GM13976 (cell line): ENCODE measurements around the gene KDM4B.

Experiments
- DNase-seq: peaks from one replicate; pipeline ENCODE4 v3.0.0; 2012; ENCODE audit warnings: low spot score
- in situ Hi-C: fragments of 300-500 bp; cut with MboI; formaldehyde crosslinking; loops from one replicate; pipeline ENCODE4 v1.12.0; 2022; ENCODE audit warnings: low sequenced_read_pairs, mixed read lengths, inconsistent platforms; ENCODE audit not compliant: unreplicated experiment
- TF ChIP-seq, protein P1 (sequence below): IDR thresholded peaks from 2 replicates; pipeline ENCODE4 v1.5.1; 2012; ENCODE audit warnings: borderline replicate concordance, mild to moderate bottlenecking; ENCODE audit not compliant: insufficient read depth; ENCODE audit errors: extremely low read depth, missing control alignments, control extremely low read depth

The KDM4B gene

GRCh38 chr19:5103061-5103701 is 134.3 kb downstream of the KDM4B start:
- in situ Hi-C loops: no loop called here
- no peak for DNase-seq
- TF ChIP-seq, protein P1, sequence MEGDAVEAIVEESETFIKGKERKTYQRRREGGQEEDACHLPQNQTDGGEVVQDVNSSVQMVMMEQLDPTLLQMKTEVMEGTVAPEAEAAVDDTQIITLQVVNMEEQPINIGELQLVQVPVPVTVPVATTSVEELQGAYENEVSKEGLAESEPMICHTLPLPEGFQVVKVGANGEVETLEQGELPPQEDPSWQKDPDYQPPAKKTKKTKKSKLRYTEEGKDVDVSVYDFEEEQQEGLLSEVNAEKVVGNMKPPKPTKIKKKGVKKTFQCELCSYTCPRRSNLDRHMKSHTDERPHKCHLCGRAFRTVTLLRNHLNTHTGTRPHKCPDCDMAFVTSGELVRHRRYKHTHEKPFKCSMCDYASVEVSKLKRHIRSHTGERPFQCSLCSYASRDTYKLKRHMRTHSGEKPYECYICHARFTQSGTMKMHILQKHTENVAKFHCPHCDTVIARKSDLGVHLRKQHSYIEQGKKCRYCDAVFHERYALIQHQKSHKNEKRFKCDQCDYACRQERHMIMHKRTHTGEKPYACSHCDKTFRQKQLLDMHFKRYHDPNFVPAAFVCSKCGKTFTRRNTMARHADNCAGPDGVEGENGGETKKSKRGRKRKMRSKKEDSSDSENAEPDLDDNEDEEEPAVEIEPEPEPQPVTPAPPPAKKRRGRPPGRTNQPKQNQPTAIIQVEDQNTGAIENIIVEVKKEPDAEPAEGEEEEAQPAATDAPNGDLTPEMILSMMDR: no peak

DNA sequence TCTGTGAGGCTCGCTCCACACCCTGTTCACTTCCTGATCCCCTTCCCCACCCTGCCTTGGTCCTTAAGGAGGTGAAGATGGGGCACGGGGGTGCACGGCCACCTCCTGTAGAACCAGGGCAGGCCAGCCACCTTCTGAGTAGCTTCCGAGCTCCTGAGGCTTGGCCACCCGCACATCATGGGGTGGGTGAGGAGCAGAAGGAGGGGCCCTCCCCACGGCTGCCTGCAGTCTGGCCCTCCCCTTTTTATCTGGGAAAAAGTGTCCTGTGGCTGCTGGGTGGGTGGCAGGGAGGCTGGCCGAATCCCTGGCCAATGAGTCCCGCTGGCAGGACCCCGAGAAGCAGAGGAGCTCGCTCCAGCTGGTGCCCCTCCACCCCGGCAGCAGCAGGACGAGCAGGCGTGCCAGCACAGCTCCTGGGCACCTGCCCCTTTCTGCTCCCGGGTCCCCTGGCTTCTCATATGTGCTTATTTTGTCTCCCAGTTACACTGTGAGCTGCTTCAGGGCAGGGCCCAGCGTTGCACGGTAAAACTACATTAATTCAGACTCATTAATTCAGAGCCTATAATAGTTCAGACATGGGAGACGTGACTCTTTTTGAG is 135.0 kb downstream of the KDM4B start:
- DNase-seq: no peak
- in situ Hi-C loops: no loop called here
- TF ChIP-seq, protein P1: no peak

GRCh38 chr19:5104871-5105351 is 136.0 kb downstream of the KDM4B start:
- DNase-seq: no peak
- TF ChIP-seq, protein P1: no peak
- in situ Hi-C loops: no loop called here

GRCh38 chr19:5106191-5106726 is 137.3 kb downstream of the KDM4B start:
- no peak for DNase-seq
- TF ChIP-seq, protein P1: no peak
- in situ Hi-C loops: no loop called here

- TF ChIP-seq, protein P1: no peak
- in situ Hi-C loops: no loop called here
- no peak for DNase-seq
These were observed 138.1 kb downstream of the KDM4B start for GRCh38 chr19:5106971-5107370.

- TF ChIP-seq, protein P1: no peak
- in situ Hi-C loops: no loop called here
- no peak for DNase-seq
These were observed 138.7 kb downstream of the KDM4B start for GRCh38 chr19:5107432-5108122.
